ENCODE results near the gene CALHM4. TPM values are rescaled to one million over a fixed set of nuclear protein-coding genes. Genes with fewer than 3 reads are reported as not detected.

The CALHM4 gene
- total and polyA plus RNA-seq, 2 donors (not counting 3 experiments of a cell fraction or from before 2014, with no cell fraction given): 1.2 TPM; not detected in 1

DNA sequence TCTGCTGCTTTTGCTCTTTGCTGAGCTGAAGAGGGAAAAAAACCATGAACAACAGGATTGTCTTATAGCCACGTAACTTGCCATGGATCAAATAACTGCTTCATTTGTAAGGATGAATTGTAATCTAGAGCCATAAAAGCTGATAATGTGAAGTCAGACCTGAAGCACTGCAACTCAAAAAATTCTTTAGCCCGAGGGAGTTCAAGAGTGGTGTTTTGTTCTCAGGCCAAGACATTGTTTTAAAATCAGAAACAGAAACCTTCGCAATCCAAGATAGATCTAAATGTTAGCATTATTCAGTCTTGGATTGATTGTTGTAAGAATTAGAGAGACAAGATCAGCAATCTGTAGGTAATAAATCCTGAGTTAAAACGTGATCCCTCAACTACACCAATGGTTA is 7.9 kb upstream of the CALHM4 start, which contains the start of gene TRAPPC3L:
TSS of gene TRAPPC3L (minus strand) at position 34 of the 400 bp plus-strand sequence. CDS start 170 bp downstream, outside the sequence.
- Histone ChIP-seq H3K9me3 (replicated peaks; ENCODE audit: control insufficient read depth, insufficient read depth, low read length) (no peaks in the 10 kb centered on the region), H3K9ac (replicated peaks; ENCODE audit: extremely low read depth, insufficient read depth, low read length) (no peak within 1 kb of the TSS), H3K36me3 (ENCODE audit: control insufficient read depth in 2 of 2, extremely low read depth in 1 of 2, insufficient read depth in 2 of 2, low read length in 2 of 2) (no peaks in the 10 kb centered on the region), H3K4me3 (replicated peaks in 1 of 3; ENCODE audit: insufficient read depth in 1 of 3, low read depth in 1 of 3, low read length in 3 of 3) (no peak within 1 kb of the TSS), H3K27me3 (ENCODE audit: control insufficient read depth in 2 of 2, insufficient read depth in 2 of 2, low read length in 2 of 2) (no peaks in the 10 kb centered on the region), H4K20me1 (replicated peaks; ENCODE audit: control insufficient read depth, extremely low read depth, insufficient read depth, low read length) (no peaks in the 10 kb centered on the region), H3K27ac (ENCODE audit: insufficient read depth, low read depth, low read length) (no peak within 1 kb of the TSS), H3K79me2 (ENCODE audit: control insufficient read depth, insufficient read depth, low read length) (no peaks in the 10 kb centered on the region), H2AFZ (ENCODE audit: low read depth, low read length) (no peak within 1 kb of the TSS), H3K4me2 (ENCODE audit: insufficient read depth, low read length) (no peak within 1 kb of the TSS), H3K4me1 (ENCODE audit: control insufficient read depth, extremely low read depth, insufficient read depth, low read length) (no peaks in the 10 kb centered on the region), H3K9me1 (replicated peaks; ENCODE audit: control insufficient read depth, extremely low read depth, insufficient read depth, low read length) (no peaks in the 10 kb centered on the region)
- no peak for FAIRE-seq
- CTCF ChIA-PET: interaction anchor here (1.1 to 1.2 kb wide), 3 partner anchors 12 to 328 kb away, joined by 3 to 4 read pairs (median 4); no protein-coding TSS in a partner anchor
- no TSS peak for BruUV-seq (replicated peaks)
- no peak for DNase-seq (ENCODE audit: low read depth, low spot score)
- dilution Hi-C loops (cut with MboI; ENCODE audit: extremely low pct_ligation_motif_present, low sequenced_read_pairs): no loop called here
- intact Hi-C loops (cut with micrococcal nuclease): no loop called here
- POLR2A ChIA-PET: no interaction called here
- TF ChIP-seq POLR2AphosphoS5 (IDR thresholded peaks at IDR 0.05; ENCODE audit: insufficient read depth, low read depth, low read length) (no peak), JUN (IDR thresholded peaks at IDR 0.05; ENCODE audit: borderline replicate concordance, insufficient read depth, insufficient read length, low read depth) (no peak), MAX (IDR thresholded peaks at IDR 0.05; ENCODE audit: insufficient read depth, insufficient read length) (no peak), GATA2 (IDR thresholded peaks at IDR 0.05; ENCODE audit: insufficient read depth, insufficient read length, low read depth, low read length) (no peak), POLR2A (IDR thresholded peaks at IDR 0.05; ENCODE audit: low read depth, low read length) (no peak), EZH2 (IDR thresholded peaks at IDR 0.05; ENCODE audit: borderline replicate concordance, low read depth, low read length, severe bottlenecking) (no peak), CTCF (IDR thresholded peaks at IDR 0.05; ENCODE audit: extremely low read depth in 1 of 2, insufficient read depth in 1 of 2, low read depth in 1 of 2, low read length in 2 of 2) (no peak), FOS (IDR thresholded peaks at IDR 0.05; ENCODE audit: borderline replicate concordance, insufficient read depth, low read length) (no peak), MYC (IDR thresholded peaks at IDR 0.05; ENCODE audit: low read depth, low read length) (no peak)

Data from endothelial cell of umbilical vein (primary cell).